CD4-positive, alpha-beta T cell treated with Interleukin-12 subunit alpha and Interleukin-12 subunit beta, for 1 hour (primary cell): ENCODE results near the gene TMEM171.

Experiments used
- DNase-seq: peaks from one replicate; pipeline ENCODE4 v3.0.0-alpha.2; 2020

Gene TMEM171

DNA sequence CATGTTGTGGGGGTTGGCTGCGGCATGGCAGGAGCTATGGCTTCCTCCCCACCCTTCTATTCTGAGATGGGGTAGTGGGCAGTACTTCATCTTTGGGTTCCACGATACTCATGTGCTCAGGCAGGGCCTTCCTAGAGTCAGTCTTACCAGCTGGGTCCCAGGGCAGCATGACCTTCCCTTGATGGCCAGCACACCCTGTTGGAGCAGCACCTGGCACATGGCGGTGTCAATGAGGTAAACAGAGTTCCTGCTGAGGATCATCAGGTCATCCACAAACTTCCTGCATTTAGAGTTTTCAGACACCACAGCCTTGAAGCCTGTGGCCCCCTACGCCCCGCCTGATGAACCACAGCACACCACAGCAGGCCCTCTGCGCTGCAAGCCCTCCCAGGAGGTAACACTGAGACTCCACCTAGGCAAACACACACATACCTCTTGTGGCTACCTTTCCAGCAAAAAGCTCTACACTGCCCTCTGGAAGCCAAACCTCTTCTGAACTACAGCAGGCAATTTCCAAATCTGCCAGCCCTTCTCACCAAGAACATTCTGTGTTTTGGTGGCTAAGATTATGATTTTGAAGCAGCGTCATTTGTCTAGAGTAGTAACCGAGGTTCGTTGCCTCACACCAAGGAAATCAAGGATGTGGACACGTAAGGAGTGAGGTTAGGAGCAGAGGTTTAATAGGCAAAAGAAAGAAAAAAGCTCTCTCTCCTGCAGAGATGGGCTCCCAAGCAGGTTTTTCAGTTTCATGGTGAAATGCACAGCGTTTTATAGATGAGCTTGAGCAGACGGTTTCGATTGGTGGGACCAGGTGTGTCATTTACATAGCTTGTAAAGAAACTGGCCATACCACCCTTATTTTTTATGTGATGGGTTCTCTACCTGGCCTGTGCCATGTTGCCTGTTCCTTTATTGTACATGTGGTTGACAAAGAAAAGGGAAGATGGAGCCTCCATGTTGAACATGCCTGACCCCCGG is 32.3 kb downstream of the TMEM171 start:
- no peak for DNase-seq

DNA sequence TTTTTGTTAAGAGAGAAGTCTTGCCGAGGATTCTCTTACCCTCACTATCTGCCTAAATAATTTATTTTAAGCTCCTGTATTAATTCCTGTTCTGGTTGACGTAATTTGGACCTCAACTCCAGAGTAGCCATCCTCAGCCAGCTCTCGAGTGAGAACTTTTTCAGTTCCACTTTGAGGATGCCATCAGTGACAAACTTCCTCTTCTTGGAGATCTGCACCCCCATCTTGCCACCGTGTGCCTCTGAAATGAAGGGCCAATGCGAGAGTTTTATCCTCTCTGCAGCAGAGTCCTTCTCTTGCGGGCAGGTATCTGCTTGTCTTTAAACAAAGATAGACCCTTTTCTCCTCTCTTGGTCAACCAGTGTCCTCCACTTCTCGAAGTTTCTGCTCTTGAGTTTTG is 33.1 kb downstream of the TMEM171 start:
- no peak for DNase-seq

DNA sequence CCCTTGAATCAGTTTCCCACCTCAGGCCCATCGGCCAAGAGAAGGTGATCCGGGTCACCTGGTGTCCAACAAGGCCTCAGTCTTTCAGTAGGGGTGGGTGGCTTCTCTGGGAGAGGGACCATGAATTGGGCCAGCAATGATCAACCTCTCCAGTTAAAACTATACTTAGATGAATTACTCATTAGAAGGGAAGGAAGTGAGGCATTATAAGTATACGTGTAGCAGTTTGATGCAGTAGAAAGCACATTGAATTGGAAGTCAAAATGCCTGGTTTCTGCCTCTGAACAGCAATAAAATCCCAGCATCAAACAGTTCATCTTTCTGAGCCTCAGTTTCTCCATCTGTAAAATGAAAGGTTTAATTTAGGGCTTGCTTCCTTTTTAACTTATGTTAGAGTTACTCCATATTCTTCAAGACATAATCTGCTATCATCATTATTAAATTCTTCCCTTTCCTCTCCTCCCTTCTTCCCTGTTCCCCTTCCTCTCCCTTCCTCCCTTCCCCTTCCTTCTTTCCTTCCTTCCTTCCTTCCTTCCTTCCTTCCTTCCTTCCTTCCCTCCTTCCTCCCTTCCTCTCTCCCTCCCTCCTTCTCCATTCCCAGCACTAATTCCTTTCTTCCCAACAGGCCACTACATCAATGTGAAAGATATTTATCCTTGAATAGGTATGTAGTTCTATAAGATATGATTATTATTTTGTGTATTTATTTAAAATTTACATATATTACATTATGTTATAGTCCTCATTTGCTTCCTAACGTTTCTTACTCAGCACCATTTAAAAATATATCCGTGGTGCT is 34.0 kb downstream of the TMEM171 start:
- DNase-seq: no peak

DNA sequence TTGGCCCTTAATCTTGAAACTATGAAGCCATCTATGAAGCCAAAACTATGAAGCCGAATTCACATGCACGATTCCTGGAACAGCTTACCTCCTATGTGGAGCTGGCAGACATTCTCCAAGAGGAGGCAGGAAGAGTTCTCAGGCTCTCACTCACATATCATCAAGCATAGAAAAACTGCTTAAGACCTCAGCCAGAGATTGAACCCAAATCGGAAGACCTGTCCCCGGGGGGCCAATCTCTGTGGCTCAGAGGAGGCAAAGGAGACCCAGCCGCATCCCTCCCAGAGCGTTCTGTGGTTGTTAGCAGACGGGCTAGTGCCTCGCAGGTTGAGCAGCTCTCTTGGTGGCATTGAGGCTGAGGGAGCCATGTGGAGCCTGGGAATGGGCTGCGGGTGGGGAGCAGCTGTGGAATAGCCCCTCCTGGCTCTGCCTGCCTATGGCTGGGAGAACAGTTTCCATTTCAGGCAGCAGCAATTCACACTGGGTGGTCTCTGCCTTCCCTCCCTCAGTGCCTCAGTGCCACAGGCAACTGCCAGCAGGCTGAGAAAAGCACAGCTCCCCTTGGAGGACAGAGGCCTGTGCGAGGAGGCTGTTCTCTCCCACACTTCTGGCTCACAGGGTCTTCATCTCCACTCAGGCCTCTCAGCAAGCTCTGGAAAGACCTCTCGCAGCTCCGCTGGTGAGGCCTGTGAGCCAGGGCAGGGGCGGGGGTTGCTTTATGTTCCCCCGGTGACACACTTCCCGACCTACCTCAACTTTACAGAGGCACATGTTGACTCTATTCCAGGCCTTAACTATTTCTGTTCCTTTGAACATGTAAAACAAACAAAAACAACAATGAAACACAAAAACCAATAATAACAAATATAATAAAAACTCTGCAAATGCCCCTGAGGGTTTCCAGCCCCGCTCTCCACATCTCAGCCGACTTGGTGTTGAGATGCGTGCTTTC is 35.2 kb downstream of the TMEM171 start:
- no peak for DNase-seq

DNA sequence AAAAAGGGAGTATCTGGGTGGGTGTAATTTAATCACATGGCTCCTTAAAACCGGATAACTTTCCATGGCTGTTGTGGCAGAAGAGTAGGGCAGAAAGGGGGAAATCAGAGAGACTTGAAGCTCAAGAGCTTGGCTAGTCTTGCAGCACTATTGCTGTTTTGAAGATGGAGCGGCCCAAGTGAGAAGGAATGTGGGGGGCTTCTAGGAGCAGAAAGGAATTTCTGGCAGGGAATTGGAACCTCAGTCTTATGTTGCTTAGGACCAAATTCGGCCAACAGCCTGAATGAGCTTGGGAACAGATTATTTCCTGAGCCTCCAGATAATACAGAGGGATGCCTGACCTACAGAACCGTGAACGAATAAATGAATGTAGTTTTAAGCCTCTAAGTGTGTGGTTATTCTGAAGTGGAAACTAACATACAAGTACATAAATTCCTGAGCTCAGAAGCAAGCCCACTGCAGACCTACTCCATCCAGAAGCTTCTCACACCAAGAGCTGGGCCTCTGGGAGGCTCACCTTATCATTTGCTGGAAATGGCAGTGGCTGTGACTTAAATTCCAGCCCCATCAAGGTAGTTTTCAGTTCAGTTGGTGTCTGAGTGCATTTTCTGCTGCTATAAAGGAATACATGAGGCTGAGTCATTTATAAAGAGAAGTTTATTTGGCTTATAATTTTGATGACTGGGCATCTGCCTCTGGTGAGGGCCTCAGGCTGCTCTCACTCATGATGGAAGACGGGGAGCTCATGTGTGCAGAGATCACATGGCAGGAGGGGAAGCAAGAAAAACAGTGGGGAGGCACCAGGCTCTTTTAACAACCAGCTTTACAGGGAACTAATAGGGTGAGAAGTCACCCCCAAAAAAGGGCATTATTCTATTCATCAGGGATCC is 37.3 kb downstream of the TMEM171 start:
- DNase-seq: no peak

DNA sequence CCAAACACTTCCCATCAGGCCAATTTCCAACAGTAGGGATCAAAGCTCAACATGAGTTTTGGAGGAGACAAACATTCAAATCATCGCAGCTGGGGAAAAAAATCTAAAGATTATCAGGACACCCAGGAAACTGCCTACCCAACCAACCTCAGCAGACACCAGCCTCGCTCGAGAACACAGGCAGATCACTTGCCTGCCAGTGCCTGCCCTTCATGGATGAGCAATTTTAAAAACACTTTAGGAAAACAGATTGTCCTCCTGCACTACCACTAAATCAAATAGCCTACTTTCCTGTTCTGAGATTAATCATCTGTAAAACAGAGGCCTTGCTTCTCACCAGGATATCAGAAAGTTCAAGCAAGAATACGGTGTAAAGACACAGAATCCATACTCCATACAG is 37.9 kb downstream of the TMEM171 start:
- DNase-seq: no peak

DNA sequence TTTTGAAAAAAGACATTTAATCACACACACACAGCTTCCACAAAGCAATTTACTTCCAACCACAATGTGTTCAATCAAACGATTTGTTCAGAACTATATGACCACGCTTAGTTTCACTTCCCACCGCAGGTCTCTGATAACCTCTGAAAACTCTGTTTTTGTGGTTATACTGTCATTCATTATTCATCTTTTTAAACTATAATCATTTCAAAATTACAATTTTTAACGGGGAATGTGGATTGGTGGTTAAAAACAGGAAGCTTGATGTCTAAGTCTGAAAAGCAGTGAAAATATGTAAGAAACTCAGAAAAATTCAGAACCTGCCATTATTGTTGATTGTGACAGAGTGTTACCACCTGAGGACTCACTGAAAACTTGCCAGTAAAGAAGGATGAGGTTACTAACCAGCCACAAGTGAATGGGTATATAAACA is 39.9 kb downstream of the TMEM171 start:
- peak; percentile 37 for DNase-seq

DNA sequence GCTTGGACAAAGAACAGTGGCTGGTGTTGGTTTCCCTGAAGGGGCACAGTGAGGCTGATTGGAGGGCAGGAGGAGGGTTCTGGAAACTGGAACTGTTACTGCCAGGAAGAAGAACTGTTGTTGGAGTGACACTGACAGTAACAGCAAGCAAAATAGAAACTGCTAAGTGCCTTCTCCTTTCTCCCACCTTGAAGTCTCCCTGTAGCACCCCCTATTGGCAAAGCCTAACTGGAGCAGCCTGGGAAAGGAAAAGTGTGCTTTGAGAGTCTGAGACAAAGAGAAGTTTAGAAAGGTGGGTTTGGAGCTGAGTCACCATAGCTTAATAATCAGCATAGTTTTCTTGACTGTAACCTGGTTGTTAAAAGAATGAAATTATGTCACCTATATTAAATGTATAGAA is 50.1 kb downstream of the TMEM171 start:
- peak; percentile 15 for DNase-seq

DNA sequence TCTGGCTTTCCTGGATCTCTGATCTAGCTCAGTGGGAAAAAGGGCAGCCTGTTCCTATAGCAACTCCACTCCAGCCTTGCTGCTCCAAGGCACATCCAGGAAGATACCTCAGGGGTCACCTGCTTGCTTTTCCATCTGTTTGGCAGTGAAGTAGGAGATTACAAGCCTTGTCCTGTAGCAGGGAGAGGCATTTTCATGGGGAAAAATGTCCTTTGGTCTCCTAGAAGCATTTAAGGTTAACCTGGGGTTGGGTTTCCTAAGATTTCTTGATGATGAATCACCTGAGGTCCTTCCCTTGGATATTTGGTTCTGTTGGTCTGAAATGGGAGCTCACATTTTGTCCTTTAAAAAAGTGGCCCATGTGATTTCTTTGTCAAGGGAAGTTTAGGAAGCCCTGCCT is 51.1 kb downstream of the TMEM171 start:
- DNase-seq: no peak

DNA sequence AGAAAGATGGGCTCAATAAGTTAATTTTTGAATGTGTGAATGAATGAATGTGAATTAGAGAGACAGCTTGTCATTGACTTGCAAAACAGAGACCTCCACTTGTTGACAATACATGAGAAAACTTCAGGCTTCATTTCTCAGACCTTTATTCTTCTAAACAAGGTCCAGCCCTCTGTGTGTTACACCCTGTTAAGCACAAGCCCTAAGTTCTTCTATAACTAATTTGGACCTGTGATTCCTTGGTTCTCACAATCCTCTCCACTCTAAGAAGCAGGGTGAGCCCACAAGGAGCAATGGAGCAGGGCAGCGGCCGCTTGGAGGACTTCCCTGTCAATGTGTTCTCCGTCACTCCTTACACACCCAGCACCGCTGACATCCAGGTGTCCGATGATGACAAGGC is 52.6 kb downstream of the TMEM171 start, which contains the start of gene TMEM174:
Gene TMEM174 (plus strand): TSS at position 243 of the 400 bp plus-strand sequence. CDS start 51 bp downstream, at position 294.
- no peak for DNase-seq

DNA sequence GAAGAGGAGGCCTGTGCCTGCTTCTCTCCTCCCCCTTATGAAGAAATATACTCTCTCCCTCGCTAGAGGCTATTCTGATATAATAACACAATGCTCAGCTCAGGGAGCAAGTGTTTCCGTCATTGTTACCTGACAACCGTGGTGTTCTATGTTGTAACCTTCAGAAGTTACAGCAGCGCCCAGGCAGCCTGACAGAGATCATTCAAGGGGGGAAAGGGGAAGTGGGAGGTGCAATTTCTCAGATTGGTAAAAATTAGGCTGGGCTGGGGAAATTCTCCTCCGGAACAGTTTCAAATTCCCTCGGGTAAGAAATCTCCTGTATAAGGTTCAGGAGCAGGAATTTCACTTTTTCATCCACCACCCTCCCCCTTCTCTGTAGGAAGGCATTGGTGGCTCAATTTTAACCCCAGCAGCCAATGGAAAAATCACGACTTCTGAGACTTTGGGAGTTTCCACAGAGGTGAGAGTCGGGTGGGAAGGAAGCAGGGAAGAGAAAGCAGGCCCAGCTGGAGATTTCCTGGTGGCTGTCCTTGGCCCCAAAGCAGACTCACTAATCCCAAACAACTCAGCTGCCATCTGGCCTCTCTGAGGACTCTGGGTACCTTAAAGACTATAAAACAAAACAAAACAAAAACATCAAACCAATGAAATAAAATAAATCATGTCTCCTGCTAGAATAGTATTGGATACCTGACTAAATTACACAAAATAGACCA is 53.9 kb downstream of the TMEM171 start:
- no peak for DNase-seq

DNA sequence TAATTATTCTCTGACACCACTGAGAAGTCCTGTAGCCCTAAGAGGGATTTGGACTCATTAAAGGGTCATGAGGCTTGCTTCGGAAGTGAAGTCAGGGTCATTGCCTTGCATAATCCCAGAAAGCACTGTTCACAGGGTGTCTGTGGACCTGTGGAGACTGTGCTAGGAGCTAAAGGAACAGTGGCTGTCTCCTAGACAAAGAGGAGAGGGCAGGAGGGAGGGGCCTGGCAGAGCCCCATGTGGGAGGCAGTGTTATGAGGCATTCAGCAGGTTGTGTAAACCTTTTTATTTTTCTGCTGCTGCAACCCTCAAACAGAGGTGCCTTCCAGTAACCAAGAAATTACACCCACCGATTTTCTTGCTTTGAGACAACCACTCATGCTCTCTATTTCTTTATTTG is 55.9 kb downstream of the TMEM171 start:
- no peak for DNase-seq

DNA sequence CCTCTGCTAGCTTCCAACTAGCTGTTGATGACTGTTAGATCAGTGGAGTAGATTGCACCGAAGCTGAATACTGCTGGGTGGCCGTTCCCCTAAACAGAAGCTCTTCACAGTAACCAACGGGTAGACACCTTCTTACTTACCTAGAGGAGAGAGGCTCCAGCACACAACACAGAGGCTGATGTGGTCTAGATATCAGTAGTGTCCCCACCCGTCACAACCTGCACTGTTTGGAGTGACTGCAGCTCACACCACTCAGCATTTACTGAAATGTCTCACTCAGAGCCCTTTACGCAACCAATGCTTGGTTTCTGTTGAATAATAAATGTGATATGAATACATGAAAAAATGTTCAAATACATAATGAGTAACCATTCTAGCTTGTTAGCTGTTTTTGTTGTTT is 57.9 kb downstream of the TMEM171 start:
- no peak for DNase-seq

DNA sequence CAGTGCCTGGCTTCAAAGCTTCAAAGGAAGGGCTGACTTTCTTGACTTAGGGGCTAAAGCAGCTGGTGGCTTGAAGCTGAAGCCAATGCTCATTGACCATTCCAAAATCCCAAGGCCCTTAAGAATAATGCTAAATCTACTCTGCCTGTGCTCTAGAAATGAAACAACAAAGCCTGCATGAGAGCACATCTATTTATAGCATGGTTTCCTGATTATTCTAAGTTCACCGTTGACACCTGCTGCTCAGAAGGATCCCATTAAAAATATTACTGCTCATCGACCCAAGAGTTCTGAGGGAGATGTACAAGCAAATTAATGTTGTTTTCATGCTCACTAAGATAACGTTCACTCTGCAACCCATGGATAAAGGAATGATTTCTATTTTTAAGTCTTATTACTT is 59.4 kb downstream of the TMEM171 start:
- no peak for DNase-seq

DNA sequence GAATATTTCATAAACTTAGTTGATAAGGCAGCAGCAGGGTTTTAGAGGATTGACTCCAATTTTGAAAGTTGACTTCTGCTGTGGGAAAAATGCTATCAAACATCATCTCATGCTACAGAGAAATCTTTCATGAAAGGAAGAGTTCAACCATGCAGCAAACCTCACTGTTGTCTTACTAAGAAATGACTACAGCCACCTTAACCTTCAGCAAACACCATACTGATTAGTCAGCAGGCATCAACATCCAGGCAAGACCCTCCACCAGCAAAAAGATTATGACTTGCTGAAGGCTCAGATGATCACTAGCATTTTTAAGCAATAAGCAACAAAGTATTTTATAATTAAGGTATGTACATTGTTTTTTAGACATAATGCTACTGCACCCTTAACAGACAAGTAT is 60.2 kb downstream of the TMEM171 start:
- no peak for DNase-seq
